LNCAP (cell line): ENCODE data around the gene MFRP.

Source experiments
- CTCF ChIP-seq: fragments of 450-650 bp; IDR thresholded peaks from 2 replicates; pipeline ENCODE4 v1.5.1; 2017; ENCODE audit warnings: mild to moderate bottlenecking

Gene MFRP

GRCh38 chr11:119295178-119295577 lies 51.3 kb downstream of the MFRP start:
- no peak for TF ChIP-seq CTCF

GRCh38 chr11:119293461-119293860 lies 53.0 kb downstream of the MFRP start:
- no peak for TF ChIP-seq CTCF

GRCh38 chr11:119290894-119291497 lies 55.5 kb downstream of the MFRP start:
- no peak for TF ChIP-seq CTCF
